NCI-H1105 treated with DMSO at 0.1 percent for 48 hours (cell line): Measurements from ENCODE around the gene UXS1.

Source experiments
- DNase-seq: peaks from one replicate; lab custom pipeline; 2025; lab: John Stamatoyannopoulos, UW

Gene UXS1

GRCh38 chr2:106044021-106044420 is 150.1 kb downstream of the UXS1 start:
- DNase-seq = no peak
